HK-2 (cell line): ENCODE measurements around the gene PHETA1.
A peak's percentile ranks its signal among the peaks of the same experiment; 100 is the strongest.
"Not testable (repeated sequence)": the region's sequence is repeated elsewhere in the genome, so short reads cannot be mapped to it uniquely, and the experiment has no call there.

Experiments used
- DNase-seq: peaks from one replicate; pipeline ENCODE4 v3.0.0-alpha.2; 2018; ENCODE audit not compliant: unreplicated experiment

The PHETA1 gene

GRCh38 chr12:111405149-111405858 is 36.4 kb upstream of the PHETA1 start:
- DNase-seq: peak; percentile 100

DNA sequence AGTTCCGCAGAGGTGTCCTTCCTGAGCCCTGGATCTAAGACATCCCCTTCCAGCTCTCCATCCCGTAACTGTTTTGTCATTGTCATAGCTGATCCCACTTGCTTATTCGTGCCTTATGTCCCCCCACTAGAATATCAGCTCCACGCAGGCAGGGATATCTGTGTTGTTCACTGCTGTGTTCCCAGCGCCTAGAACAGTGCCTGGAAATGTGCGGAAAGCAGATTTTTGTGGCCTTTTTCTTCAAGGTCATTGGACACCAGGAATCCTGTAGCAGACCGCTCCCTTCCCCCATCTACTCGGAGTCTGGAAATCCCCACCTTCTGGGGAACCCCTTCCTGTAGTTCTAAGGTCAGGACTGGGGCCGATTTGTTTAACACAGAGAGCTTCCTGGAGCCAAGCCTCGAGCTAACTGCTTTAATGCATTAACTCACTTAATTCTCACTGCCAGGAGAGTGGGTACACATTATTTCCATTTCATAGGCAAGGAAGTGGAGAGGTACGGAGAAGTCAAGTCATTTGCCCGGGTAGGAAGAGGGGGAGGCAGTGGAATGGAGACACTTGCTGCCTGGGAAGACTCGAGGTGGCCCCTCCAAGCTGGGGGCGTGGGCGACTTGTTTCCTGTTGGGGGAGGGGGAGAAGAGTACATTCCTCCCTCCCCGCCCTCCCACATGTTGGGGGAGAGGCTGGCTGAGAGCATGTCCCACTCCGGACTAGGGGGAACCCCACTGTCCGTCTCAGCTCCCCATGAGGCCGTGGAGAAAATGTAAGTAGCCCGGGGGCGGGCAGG is 35.7 kb upstream of the PHETA1 start:
- DNase-seq: peak; percentile 79

GRCh38 chr12:111402490-111402824 is 33.6 kb upstream of the PHETA1 start:
- DNase-seq: not testable (repeated sequence)

- DNase-seq: no peak
Measured at GRCh38 chr12:111401167-111401605, 32.3 kb upstream of the PHETA1 start.

- not testable (repeated sequence) for DNase-seq
Measured at GRCh38 chr12:111399741-111400404, 31.0 kb upstream of the PHETA1 start.

DNA sequence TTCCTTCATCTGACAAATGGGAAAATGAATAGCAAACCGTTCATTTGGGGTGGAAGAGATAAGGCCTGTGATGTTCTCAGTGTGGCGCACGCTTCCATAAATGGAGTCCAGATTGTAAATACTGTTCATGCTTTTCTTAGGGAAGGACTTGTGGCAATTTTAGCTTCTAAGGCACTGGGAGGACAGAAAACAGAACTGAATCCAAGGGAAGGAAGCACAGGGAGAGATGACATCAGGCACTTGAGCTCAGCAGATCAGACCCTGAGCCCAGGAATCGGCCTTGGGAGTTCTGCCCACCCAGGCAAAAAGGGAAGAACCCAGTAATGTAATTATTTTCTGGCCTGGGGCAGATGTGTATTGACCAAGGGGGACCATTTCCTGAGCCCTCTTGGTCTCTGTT is 29.6 kb upstream of the PHETA1 start:
- no peak for DNase-seq

DNA sequence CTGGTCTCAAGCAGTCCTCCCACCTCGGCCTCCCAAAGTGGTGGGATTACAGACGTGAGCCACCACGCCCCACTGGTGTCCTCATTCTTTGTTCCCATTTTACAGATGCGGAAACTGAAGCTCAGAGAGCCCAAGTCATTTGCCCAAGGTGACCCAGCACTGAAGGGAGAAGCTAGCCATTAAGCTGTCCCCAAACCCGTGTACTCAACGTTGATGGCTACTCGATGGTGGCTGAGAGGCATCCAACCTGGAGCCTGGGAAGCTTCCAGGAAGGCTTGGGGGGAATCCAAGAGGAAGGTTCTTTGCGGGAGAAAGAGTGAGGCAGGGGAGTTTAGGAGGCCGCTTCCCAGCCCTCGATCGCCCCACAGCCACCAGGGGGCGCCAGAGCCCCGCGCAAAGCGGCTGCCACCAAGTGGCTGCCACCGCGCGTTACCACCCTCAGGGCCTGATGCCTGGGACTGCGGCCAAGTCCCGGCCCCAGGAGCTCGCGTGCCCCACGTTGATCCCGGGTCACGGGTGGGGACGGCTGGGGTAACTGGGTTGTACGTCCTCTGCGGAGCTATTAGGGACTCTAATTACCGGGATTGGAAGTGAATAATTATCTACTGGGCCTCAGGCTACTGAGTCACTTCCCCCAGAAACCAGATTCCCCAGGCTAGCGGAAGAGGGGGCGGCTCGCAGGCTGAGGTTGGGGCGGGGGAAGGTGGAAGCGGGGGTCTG is 28.0 kb upstream of the PHETA1 start:
- DNase-seq: peak; percentile 92

DNA sequence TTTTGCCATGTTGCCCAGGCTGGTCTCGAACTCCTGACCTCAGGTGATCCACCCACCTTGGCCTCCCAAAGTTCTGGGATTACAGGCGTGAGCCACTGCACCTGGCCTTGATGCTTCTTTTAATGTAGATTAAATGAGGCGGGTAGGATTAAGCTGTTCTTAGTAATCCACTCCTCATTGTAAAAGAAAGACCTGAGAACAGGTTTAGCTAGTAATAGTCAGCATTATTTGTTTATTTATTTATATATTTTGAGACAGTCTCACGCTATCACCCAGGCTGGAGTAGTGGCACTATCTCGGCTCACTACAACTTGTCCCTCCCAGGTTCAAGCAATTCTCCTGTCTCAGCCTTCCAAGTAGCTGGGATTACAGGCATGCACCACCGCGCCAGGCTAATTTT is 27.4 kb upstream of the PHETA1 start:
- not testable (repeated sequence) for DNase-seq

DNA sequence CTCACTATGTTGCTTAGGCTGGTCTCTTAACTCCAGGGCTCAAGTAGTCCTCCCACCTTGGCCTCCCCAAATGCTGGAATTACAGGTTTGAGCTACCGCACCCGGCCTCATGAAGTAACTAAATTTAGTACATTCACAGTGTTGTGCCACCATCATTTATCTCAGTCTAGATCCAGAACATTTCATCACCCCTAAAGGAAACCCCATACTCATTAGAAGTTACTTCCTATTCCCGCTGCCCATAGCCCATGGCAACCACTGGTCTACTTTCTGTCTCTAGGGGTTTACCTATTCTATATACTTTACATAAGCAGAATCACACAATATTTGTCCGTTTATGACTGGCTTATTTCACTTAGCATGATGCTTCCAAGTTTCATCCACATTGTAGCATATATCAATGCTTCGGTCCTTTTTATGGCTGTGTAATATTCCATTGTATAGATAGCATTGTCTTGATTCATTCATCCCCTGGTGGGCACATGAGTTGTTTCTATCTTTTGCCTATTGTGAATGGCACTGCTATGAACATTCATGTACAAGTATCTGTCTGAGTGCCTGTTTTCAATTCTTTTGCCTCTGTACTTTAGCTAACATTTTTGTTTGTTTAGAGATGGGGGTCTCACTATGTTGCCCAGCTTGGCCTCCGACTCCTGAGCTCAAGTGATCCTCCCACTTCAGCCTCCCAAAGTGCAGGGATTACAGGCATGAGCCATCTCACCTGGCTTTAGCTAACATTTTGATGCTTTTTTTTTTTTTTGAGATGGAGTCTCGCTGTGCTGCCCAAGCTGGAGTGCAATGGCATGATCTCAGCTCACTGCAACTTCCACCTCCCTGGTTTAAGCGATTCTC is 26.7 kb upstream of the PHETA1 start:
- no peak for DNase-seq

- no peak for DNase-seq
Measured at GRCh38 chr12:111394480-111394879, 25.6 kb upstream of the PHETA1 start.

DNA sequence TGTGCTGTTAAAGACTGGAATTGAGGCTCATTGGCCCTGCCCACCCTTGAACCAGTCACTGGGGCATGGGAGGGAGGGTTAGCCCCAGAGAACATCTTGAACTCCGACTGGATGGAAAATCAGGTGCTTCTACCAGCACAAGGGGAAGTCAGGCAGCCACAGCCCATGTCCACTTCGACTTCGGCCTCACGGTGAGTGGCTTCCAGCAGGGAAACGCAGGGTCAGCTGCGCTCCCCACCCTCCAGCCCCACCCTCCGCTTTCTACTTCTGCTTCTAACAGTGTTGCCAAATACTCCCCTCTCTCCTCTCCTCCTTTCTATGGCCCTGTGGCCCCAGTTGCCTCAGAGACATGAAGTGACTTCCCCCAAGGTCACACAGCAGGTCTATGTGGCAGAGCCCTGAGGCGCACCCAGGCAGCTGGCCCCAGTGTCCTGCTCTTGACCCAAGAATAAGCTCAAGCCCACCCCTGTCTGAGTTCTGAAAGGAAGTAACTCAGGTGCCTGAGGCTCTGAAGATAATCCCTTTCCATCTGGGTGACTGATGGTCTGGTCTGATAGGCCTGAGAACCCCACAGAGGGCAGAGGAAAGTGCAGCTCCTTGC is 24.9 kb upstream of the PHETA1 start:
- DNase-seq: no peak

DNA sequence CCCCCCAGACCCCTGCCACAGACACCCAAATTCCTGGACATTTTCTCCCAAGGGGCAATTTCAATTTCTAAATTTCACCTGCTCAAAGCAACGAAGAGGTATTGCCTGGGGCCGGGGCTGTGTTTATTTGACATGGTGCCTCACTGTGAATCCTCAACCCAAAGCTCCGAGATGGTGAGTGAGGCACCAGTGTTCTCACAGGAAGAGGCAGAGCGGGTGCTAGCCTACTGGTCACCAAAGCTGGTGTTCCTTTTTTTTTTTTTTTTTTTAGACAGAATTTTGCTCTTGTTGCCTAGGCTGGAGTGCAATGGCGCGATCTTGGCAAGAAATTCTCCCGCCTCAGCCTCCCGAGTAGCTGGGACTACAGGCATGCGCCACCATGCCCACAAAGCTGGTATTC is 22.0 kb upstream of the PHETA1 start:
- no peak for DNase-seq

- no peak for DNase-seq
Measured at GRCh38 chr12:111389635-111390034, 20.7 kb upstream of the PHETA1 start.

DNA sequence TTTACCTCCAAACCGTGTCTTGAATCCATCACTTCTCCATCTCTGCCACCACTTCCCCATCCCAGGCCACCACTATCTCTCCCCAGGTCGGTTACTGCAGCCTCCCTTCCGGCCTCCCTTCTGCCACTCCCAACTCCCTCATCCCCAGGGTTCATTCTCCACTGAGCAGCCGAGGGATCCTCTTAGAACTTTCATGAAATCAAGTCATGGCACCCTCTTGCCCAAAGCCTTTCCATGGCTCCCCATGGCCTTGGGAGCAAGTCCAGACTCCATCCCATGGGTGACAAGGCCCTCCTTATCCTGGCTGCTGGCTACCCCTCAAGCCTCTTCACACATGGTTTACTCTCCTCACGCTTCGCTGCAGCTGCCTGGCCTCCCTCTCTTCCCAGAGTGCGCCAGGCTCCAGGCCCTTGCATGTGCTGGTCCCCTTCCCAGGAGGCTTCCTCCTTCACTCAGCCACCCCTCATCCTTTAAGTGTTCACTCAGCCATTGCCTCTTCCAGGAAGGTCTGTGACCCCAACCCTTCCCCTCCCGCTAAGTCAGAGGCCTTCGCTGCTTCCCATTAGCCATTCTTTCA is 18.9 kb upstream of the PHETA1 start:
- no peak for DNase-seq

DNA sequence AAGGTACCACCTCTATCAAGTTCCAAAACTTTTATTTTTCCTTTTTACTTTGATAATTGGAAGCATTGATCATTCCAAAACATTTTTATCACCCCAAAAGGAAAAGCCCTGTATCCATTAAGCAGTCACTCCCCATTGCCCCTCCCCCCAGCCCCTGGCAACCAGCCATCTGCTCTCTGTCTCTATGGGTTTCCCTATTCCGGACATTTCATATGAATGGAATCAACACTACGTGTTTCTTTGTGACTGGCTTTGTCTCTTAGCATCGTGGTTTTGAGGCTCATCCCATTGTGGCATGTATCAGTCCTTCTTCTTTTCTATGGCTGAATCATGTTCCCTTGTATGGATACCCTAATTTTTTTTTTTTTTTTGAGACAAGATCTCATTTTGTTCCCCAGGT is 18.0 kb upstream of the PHETA1 start:
- no peak for DNase-seq

GRCh38 chr12:111384596-111384995 is 15.7 kb upstream of the PHETA1 start:
- DNase-seq: no peak

DNA sequence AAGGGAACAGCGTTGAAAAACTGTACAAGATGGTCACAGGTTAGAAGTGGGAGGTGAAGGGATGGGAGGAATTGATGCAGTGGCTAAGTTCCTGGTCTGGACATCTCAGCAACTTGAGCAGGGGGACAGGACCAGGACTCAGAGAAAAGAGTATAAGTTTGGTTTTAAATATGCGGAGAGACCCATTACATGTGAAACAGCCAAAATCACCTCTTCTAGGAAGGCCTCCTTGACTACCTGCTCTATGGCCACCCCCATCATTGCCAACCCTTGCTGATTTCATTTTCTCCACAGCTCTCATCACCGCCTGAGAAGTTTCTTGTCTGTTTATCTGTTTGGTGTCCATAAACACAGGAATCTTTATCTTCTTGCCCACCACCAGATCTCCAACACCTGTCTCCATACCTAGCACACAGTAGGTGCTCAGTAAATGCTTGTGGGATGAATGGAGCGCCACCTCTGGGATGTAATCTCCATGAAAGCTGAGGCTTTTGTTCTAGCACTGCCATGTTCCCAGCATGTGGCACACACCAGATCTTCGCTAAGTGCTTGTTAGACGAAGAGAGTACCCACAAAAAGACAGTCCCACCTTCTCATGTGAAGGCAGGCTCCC is 11.2 kb upstream of the PHETA1 start:
- DNase-seq: no peak

DNA sequence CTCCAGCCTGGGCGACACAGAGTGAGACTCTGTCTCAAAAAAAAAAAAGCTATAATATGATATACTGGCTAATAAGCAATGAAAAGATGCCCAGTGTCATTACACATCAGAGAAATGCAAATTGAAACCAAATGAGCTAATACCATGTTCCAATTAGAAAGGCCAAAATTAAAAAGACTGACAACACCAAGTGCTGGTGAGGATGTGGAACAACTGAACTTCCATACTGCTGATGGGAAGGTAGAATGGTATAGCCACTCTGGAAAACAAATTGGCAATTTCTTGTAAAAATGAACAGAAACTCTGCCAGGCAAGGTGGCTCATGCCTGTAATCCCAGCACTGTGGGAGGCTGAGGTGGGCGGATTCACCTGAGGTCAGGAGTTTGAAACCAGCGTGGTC is 8.5 kb upstream of the PHETA1 start:
- DNase-seq: no peak

- DNase-seq: not testable (repeated sequence)
Measured at GRCh38 chr12:111373231-111373630, 4.3 kb upstream of the PHETA1 start.
